Tibial nerve (tissue), 3 donors: ENCODE results near the gene GRID1.

Source experiments
- CTCF ChIP-seq, 5 experiments: fragments of 200-600 bp in 3 of 5; fragments of 450-650 bp in 2 of 5; sonication (generic) in 3 of 5; IDR thresholded peaks; one replicate each; pipeline ENCODE4 v1.5.1; 2016 to 2019; ENCODE audit warnings: antibody characterized with exemption in 5 of 5, mild to moderate bottlenecking in 3 of 5, moderate library complexity in 2 of 5
- POLR2A ChIP-seq, 2 donors: fragments of 450-650 bp; IDR thresholded peaks; one replicate each; pipeline ENCODE4 v1.6.1; 2017; ENCODE audit warnings: antibody characterized with exemption in 2 of 2, mild to moderate bottlenecking in 2 of 2, moderate library complexity in 2 of 2

- no peak for TF ChIP-seq CTCF (IDR thresholded peaks at IDR 0.05)
- TF ChIP-seq POLR2A (IDR thresholded peaks at IDR 0.05): no peak
Observed at GRCh38 chr10:86152354-86152753, 214.2 kb downstream of the GRID1 start.
